T-helper 2 cell treated with Interferon-gamma antibody and Interleukin-4, amounts not matched to agents 5 μg/mL and 100 μg/mL, for 36 hours (primary cell): ENCODE results near the gene MRPL52.
"Not testable (repeated sequence)": the region's sequence is repeated elsewhere in the genome, so short reads cannot be mapped to it uniquely, and the experiment has no call there.

ENCODE experiments used
- DNase-seq: peaks from one replicate; pipeline ENCODE4 v3.0.0; 2021; ENCODE audit warnings: low spot score
- H3K27ac Mint-ChIP-seq: one replicate; pipeline ENCODE4 v1.8.0; 2021; ENCODE audit warnings: mild to moderate bottlenecking, mixed read lengths
- H3K27me3 Mint-ChIP-seq: one replicate; pipeline ENCODE4 v1.8.0; 2021; ENCODE audit warnings: low read depth, mixed read lengths
- H3K36me3 Mint-ChIP-seq: one replicate; pipeline ENCODE4 v1.8.0; 2021; ENCODE audit warnings: low read depth, mixed read lengths
- H3K4me1 Mint-ChIP-seq: one replicate; pipeline ENCODE4 v1.8.0; 2021; ENCODE audit warnings: low read depth, mixed read lengths
- H3K4me3 Mint-ChIP-seq: one replicate; pipeline ENCODE4 v1.8.0; 2022; ENCODE audit warnings: mild to moderate bottlenecking, moderate library complexity, mixed read lengths
- H3K9me3 Mint-ChIP-seq: one replicate; pipeline ENCODE4 v1.8.0; 2021; ENCODE audit warnings: mixed read lengths

MRPL52 gene

DNA sequence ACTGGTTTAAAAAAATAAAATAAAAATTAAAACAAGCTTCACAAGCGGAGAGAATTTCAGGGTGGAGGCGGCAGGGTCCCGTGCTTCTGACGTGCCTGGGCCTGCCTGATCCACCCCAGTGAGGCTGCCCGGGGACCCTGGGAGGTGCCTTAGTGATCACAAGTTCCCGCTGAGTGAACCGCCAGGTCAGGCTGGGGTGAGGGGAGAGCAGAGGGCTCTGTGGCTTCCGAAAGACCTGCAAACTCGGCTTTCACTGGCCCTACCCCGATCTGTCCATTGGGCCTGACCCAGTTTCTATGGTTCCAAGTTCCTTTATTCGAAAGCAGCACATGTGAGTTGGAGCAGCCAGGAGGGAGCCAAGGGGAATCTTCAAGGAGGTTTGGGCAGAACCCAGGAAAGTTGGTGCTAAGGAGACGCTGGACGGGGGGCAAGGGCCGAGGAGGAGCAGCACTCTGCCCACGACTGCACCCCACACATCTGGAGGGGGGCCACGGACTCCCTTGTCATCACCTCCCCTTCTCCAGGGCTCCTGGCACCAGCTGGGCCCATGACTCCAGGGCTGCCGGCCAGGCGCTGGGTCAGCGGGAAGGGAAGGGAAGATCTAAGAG, 19.6 kb downstream of the MRPL52 start:
- Mint-ChIP-seq H3K27ac (no peak overlapping the region), H3K36me3 (no peaks in the 10 kb centered on the region), H3K4me1 (peaks cover 14% of the 10 kb centered on the region), H3K27me3 (peaks cover 13% of the 10 kb centered on the region), H3K4me3 (no peak overlapping the region), H3K9me3 (no peaks in the 10 kb centered on the region)
- no peak for DNase-seq

DNA sequence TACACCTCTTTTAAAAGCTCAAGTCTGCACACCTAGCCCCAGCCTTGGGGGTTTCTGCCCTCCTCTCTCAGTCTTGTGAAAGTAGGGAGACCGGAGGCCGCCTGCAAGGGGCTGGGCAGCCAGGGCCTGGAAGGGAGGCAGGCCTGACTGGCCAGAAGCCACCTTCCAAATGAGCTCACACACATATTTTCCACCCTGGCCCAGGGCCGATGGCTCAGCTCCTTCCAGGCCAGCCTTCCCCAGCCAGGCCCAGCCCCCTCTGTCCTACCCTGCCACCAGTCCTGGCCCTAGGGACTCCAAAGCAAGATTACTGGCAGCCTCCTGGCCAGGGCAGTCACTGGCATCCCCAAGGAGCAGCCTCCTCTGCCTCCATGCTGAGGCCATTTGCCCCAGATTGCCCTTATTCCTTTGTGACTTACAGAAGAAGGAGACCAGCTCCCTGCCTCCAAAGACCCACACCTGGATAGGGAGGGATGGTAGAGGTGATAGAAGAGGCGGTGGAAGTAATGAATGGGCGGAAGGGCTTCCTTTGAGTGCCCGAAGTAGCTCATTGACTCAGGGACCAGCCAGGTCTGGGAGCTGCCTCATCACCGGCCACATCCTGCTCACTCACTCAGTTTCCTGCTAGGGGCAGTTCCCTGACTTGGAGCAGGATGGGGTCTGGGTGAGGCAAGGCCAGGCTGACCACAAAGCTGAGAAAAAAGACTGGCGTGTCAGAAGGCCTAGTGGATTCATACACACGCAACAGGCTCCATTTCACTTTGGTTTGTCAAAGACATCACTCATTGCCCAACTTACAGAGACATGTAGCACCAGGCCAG, 21.5 kb downstream of the MRPL52 start:
- H3K27me3 Mint-ChIP-seq: peaks cover 18% of the 10 kb centered on the region
- no peaks in the 10 kb centered on the region for H3K9me3 Mint-ChIP-seq

DNA sequence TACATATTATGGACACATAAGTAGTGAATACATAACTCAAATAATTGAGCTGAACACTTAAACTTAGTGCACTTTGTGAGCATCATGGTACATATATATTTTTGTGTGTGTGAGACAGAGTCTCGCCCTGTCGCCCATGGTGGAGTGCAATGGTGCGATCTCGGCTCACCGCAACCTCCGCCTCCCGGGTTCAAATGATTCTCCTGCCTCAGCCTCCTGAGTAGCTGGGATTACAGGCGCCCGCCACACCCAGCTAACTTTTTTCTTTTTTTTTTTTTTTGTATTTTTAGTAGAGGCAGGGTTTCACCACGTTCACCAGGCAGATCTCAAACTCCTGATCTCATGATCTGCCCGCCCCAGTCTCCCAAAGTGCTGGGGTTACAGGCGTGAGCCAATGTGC, 22.5 kb downstream of the MRPL52 start:
- peaks cover 16% of the 10 kb centered on the region for H3K4me1 Mint-ChIP-seq
- not testable (repeated sequence) for H3K27ac Mint-ChIP-seq, H3K9me3 Mint-ChIP-seq, H3K36me3 Mint-ChIP-seq, DNase-seq, H3K4me3 Mint-ChIP-seq
- peaks cover 22% of the 10 kb centered on the region for H3K27me3 Mint-ChIP-seq

More for the DNA sequence above, 21.5 kb downstream of the MRPL52 start:
- H3K4me3 Mint-ChIP-seq: no peak overlapping the region
- H3K36me3 Mint-ChIP-seq: peaks cover under 1% of the 10 kb centered on the region
- no peak overlapping the region for H3K27ac Mint-ChIP-seq
- DNase-seq: peak; percentile 44
- peaks cover 14% of the 10 kb centered on the region for H3K4me1 Mint-ChIP-seq

DNA sequence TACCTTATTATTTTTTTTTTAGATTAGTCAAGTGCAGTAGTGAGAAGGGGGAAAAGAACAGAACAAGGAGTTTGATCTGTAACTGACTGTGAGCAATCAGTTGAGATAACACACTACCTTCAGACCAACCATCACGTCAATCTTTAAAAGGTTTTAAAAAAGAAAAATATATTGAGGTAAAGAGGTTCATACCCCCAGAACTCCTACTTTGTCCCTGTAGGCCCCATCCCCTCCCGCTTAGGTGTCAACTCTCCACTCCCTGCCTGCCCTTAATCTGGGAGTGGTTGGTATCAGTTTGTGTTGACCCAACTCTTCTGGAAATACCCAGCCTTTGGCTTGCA, 22.9 kb downstream of the MRPL52 start:
- H3K9me3 Mint-ChIP-seq: no peaks in the 10 kb centered on the region
- H3K4me1 Mint-ChIP-seq: peaks cover 16% of the 10 kb centered on the region
- H3K36me3 Mint-ChIP-seq: peaks cover 2% of the 10 kb centered on the region
- no peak overlapping the region for H3K4me3 Mint-ChIP-seq
- H3K27me3 Mint-ChIP-seq: peaks cover 26% of the 10 kb centered on the region
- no peak overlapping the region for H3K27ac Mint-ChIP-seq
- no peak for DNase-seq

DNA sequence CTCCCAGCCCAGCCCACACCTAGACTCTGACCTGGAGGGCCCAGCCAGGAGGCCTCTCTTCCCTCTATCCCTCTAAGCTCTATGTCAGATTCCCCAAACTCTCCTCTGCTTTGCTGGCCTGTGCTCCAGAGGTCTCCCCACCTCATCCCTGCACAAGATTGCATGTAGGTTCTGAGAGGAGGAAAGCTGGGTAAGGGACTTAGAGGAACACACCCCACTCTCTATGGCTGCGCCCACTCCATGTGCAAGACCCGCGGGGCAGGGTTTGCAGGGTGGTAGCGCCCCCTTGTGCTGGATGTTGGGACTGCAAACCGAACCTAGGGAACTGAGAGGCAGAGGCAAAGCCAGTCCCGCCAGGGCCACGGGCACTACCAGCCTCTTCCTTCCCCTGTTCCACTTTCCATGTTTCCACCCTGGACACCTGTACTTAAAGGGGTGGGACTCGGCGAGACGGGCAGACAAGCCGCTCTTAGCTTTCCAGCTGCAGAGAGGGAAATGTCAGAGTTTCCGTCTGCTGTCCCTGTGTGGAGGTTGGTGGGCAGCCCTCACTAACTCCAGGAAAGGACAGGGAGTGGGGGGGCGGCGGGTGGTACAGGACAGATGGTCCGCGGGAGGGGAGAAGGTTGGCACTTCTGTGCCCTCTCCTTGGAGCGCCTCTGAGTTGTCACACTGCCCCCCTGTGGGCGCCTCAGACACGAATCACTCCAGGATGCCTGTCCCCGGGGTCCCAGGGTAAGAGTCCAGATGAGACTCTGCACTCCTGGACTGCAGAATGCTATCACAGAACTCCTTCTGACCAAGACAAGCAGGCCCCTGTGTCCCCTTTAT, 23.5 kb downstream of the MRPL52 start:
- no peak overlapping the region for H3K27ac Mint-ChIP-seq
- peaks cover 22% of the 10 kb centered on the region for H3K27me3 Mint-ChIP-seq
- H3K9me3 Mint-ChIP-seq: no peaks in the 10 kb centered on the region
- H3K36me3 Mint-ChIP-seq: peaks cover 2% of the 10 kb centered on the region
- H3K4me1 Mint-ChIP-seq: peaks cover 18% of the 10 kb centered on the region
- DNase-seq: peak; percentile 80
- peak overlapping the region; percentile 80 for H3K4me3 Mint-ChIP-seq

DNA sequence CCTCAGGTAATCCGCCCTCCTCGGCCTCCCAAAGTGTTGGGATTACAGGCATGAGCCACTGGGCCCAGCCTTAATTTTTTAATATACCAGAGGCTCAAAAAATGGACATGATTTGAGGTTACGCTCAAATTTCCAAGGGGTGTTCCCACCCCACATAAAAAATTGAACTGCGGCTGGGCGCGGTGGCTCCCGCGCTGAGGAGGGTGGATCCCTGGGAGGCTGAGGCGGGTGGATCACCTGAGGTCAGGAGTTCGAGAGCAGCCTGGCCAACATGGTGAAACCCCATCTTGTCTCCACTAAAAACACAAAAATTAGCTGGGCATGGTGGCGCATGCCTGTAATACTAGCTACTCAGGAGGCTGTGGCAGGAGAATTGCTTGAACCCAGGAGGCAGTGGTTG, 24.6 kb downstream of the MRPL52 start:
- not testable (repeated sequence) for H3K27ac Mint-ChIP-seq, H3K9me3 Mint-ChIP-seq, H3K36me3 Mint-ChIP-seq, DNase-seq, H3K4me3 Mint-ChIP-seq
- H3K27me3 Mint-ChIP-seq: peaks cover 25% of the 10 kb centered on the region
- peaks cover 24% of the 10 kb centered on the region for H3K4me1 Mint-ChIP-seq

DNA sequence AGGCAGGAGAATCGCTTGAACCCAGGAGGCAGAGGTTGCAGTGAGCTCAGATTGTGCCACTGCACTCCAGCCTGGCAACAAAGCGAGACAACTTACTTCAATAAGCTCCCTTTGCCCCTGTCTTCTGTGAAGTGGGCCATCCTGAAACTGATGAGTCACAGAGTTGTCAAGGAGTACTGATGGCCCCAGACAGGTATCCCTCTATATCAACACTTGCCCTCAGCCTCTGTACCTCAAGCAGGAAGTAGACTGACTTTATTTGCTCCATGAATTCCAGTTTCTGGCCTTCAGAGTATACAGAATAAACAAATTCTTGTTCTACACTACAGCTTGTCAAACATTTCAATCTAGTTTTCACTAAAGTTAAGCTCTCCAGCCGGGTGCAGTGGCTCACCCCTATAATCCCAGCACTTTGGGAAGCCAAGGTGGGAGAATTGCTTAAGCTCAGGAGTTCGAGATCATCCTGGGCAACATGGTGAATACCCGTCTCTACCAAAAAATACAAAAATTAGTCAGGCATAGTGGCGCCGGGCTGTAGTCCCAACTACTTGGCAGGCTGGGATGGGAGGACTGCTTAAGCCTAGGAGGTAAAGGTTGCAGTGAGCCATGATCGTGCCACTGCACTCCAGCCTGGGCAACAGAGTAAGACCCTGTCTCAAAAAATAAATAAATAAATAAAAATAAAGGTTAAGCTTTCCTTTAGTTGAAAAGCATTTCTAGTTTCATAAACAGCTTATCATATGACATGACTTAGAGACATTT, 25.5 kb downstream of the MRPL52 start:
- Mint-ChIP-seq H3K27me3 (peaks cover 25% of the 10 kb centered on the region), H3K4me1 (peaks cover 24% of the 10 kb centered on the region), H3K4me3 (no peak overlapping the region), H3K36me3 (peaks cover 2% of the 10 kb centered on the region), H3K9me3 (no peaks in the 10 kb centered on the region), H3K27ac (no peak overlapping the region)
- no peak for DNase-seq

DNA sequence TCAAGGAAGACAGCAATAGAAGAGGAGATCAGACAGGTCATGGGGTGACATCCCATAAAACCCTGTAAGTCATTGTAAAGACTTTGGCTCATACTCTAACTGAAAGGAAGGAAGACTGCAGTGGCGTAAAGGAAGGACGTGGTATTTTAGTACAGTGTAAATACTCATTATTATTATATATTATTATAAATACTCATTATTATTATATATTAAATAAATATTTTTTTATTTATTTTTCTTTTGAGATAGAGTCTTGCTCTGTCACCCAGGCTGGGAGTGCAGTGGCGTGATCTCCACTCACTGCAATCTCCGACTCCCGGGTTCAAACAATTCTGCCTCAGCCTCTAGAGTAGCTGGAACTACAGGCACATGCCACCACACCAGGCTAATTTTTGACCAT, 26.7 kb downstream of the MRPL52 start:
- Mint-ChIP-seq H3K36me3 (peaks cover 2% of the 10 kb centered on the region), H3K27me3 (peaks cover 32% of the 10 kb centered on the region), H3K9me3 (peaks cover 2% of the 10 kb centered on the region), H3K27ac (no peak overlapping the region), H3K4me1 (peaks cover 21% of the 10 kb centered on the region), H3K4me3 (no peak overlapping the region)
- DNase-seq: no peak

DNA sequence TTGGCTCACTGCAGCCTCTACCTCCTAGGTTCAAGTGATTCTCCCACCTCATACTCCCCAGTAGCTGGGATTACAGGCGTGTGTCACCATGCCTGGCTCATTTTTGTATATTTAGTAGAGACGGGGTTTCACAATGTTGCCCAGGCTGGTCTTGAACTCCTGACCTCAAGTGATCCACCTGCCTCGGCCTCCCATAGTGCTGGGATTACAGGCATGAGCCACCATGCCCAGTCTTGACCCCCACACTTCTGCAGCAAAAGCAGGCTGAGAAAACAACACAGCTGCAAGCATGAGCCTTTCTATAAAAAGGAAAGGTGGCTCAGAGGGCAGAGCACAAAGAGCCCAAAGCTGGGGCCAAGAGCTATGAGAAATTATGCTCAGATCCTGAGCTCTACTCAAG, 30.7 kb downstream of the MRPL52 start:
- H3K36me3 Mint-ChIP-seq, H3K9me3 Mint-ChIP-seq, DNase-seq, H3K4me3 Mint-ChIP-seq, H3K27ac Mint-ChIP-seq: not testable (repeated sequence)
- Mint-ChIP-seq H3K4me1 (peaks cover 11% of the 10 kb centered on the region), H3K27me3 (peaks cover 46% of the 10 kb centered on the region)

DNA sequence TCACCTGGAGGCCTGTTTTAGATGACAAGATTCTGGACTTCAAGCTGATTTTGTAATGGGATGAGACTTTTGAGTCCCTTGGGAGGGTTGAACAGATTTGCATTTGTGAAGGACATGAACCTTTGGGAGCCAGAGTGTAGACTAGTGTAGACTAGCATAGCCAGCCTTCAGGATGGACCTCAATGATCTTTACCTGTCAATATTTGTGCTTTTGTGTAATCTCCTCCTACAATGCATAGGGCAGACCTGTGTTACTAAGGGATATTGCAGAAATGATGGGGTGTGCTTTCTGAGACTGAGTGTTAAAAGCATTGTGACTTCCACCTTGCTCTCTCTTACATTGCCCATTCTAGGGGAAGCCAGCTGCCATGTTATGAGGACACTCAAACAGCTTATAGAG, 32.0 kb downstream of the MRPL52 start:
- Mint-ChIP-seq H3K4me3 (no peak overlapping the region), H3K27me3 (peaks cover 39% of the 10 kb centered on the region), H3K36me3 (no peaks in the 10 kb centered on the region), H3K9me3 (peaks cover 7% of the 10 kb centered on the region), H3K4me1 (peaks cover 8% of the 10 kb centered on the region), H3K27ac (no peak overlapping the region)
- DNase-seq: no peak

DNA sequence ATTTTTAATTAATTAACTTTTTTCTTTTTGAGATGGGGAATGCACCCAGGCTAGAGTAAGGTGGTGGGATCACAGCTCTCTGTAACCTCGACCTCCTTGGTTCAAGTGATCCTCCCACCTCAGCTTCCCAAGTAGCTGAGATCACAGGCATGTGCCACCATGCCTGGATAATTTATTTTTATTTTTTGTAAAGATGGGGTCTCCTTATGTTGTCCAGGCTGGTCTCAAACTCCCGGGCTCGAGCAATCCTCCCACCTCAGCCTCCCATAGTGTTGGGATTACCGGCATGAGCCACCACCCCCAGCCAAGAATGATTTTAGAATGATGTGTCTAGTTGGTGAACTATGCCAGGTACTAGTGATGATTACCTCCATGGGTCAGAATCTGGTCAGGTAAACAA, 35.3 kb downstream of the MRPL52 start:
- peaks cover 24% of the 10 kb centered on the region for H3K27me3 Mint-ChIP-seq
- H3K4me3 Mint-ChIP-seq: no peak overlapping the region
- no peak for DNase-seq
- H3K27ac Mint-ChIP-seq: no peak overlapping the region
- peaks cover 7% of the 10 kb centered on the region for H3K9me3 Mint-ChIP-seq
- no peaks in the 10 kb centered on the region for H3K36me3 Mint-ChIP-seq
- H3K4me1 Mint-ChIP-seq: no peaks in the 10 kb centered on the region

DNA sequence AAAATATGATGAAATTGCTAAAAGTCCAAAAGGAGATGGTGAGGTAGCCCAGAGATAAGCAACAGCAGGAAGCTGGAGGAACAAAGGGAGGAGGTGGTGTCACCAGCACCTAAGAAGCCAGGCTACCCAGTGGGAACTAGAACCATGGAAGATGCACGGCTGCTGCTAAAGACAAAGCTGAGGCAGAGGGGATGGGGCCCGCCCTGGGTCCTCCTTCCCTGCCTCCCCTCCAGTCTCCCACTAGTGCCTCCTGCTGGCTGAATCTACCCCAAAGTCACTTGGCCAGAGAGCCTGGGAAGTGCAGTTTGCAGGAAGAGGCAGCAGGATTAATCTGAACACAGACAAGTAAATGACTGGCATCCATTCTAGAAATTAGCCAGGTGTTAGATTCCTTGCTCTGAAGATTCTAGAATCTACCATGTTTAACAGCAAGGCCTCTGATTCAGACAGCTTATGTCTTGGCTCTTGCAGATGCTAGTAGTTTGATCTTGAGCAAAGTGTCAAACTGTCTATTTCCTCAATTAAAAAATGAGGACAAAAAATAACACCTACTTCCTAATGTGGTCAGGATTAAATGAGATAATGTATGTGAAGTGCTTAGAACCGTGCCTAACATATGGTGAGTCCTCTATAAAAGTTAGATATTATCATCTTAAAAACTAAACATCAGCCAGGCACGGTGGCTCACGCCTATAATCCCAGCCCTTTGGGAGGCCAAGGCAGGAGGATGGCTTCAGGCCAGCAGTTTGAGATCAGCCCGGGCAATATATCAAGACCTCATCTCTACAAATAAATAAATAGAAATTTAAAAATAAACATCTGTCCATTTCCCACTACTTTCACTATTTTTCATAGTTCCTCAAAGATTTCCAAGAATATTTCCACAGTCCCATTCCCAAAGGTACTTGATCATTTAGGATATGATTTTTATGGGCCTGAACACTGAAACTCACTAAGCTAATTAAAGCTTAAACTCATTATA, 36.0 kb downstream of the MRPL52 start:
- DNase-seq: no peak
- peaks cover 5% of the 10 kb centered on the region for H3K4me1 Mint-ChIP-seq
- H3K36me3 Mint-ChIP-seq: no peaks in the 10 kb centered on the region
- no peak overlapping the region for H3K4me3 Mint-ChIP-seq
- H3K27ac Mint-ChIP-seq: no peak overlapping the region
- H3K27me3 Mint-ChIP-seq: peaks cover 23% of the 10 kb centered on the region
- peaks cover 7% of the 10 kb centered on the region for H3K9me3 Mint-ChIP-seq

DNA sequence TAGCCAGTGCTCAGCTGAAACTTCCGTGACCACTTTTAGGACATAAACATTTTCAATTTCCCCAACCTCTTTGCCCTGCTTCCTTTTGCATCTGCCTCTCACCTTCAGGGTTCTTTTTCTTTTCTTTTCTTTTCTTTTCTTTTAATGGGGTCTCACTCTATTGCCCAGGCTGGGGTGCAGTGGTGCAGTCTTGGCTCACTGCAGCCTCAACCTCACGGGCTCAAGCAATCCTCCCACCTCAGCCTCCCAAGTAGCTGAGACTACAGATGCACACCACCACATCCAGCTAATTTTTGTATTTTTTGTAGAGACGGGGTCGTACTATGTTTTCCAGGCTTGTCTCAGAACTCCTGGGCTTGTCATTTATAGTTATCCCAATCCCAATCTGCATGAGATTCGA, 37.2 kb downstream of the MRPL52 start:
- Mint-ChIP-seq H3K9me3 (peaks cover 1% of the 10 kb centered on the region), H3K4me1 (peaks cover 11% of the 10 kb centered on the region), H3K4me3 (no peak overlapping the region), H3K36me3 (no peaks in the 10 kb centered on the region), H3K27ac (no peak overlapping the region), H3K27me3 (peaks cover 11% of the 10 kb centered on the region)
- no peak for DNase-seq
